ACC112 (cell line): ENCODE data around the gene KCNJ9.

ENCODE experiments used
- H2AFZ ChIP-seq: fragments of 200-600 bp; sonication (generic); one replicate; pipeline ENCODE4 v1.6.0; 2017; ENCODE audit warnings: antibody characterized with exemption, low read length; ENCODE audit not compliant: unreplicated experiment
- H3K27ac ChIP-seq: fragments of 200-600 bp; sonication (generic); 2 replicates; pipeline ENCODE4 v1.5.1; 2014; ENCODE audit warnings: low read depth, mild to moderate bottlenecking, antibody characterized with exemption, low read length, moderate library complexity
- H3K27me3 ChIP-seq: fragments of 200-600 bp; sonication (generic); 2 replicates; pipeline ENCODE4 v1.6.1; 2014; ENCODE audit warnings: mild to moderate bottlenecking, antibody characterized with exemption, low read length, moderate library complexity, mixed read lengths; ENCODE audit not compliant: insufficient read depth
- H3K36me3 ChIP-seq: fragments of 200-600 bp; sonication (generic); 2 replicates; pipeline ENCODE4 v1.6.1; 2016; ENCODE audit warnings: mild to moderate bottlenecking, antibody characterized with exemption, low read length, moderate library complexity, mixed read lengths; ENCODE audit not compliant: insufficient read depth
- H3K4me1 ChIP-seq: fragments of 200-600 bp; sonication (generic); one replicate; pipeline ENCODE4 v1.6.1; 2016; ENCODE audit warnings: low read length, mixed read lengths; ENCODE audit not compliant: insufficient read depth, unreplicated experiment, control insufficient read depth
- H3K4me3 ChIP-seq: fragments of 200-600 bp; sonication (generic); 2 replicates; pipeline ENCODE4 v1.5.1; 2014; ENCODE audit warnings: mild to moderate bottlenecking, low read depth, low read length
- H3K79me2 ChIP-seq: fragments of 200-600 bp; sonication (generic); one replicate; pipeline ENCODE4 v1.6.0; 2016; ENCODE audit warnings: low read length; ENCODE audit not compliant: control insufficient read depth, unreplicated experiment, insufficient read depth

The KCNJ9 gene

DNA sequence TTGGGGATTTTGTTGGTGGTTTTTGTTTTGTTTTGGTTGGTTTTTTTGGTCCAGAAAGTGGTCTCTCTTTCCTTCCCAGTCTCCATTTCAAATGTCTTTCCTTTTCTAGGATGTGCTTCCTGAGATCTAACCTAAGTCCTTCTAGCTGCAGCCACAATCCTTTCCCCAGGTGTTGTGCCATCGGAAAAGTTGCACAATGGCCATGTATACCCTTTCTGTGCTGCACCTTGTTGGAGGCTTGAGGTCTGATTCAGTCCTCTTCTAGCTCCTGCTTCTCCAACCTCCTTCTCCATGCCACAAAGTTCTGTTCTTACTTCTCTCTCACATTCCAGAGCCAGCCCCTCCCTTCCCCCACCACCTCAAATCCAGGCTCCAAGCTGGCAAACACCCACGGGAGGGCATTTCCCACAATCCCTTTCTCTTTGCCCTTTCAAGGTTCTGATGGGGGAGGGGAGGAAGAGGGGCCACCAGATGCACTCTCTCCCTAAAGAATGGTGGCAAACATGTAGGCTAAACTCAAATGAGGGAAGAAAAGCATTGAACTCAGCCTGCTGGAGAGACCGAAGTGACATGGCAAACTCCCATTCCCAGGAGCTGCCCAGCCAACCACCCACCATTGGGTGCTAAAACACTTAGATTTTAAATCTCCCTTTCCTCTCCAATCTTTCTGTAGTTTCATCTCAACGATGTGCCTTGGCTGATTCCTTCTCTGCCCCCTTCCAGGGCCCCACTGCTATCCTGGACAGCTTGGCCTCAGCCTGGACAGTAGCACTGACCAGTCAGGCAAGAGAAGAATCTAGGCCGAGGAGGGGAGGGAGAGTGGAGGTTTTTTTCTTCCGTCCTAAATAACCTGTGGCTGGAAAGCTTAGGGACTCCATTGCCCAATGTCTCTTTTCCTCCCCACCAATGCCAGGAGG lies 14.3 kb upstream of the KCNJ9 start:
- H3K4me1 ChIP-seq: no peaks in the 10 kb centered on the region
- H3K27ac ChIP-seq: no peak overlapping the region
- no peaks in the 10 kb centered on the region for H3K36me3 ChIP-seq
- no peak overlapping the region for H2AFZ ChIP-seq
- peaks cover 75% of the 10 kb centered on the region for H3K27me3 ChIP-seq
- no peak overlapping the region for H3K4me3 ChIP-seq
- no peaks in the 10 kb centered on the region for H3K79me2 ChIP-seq

DNA sequence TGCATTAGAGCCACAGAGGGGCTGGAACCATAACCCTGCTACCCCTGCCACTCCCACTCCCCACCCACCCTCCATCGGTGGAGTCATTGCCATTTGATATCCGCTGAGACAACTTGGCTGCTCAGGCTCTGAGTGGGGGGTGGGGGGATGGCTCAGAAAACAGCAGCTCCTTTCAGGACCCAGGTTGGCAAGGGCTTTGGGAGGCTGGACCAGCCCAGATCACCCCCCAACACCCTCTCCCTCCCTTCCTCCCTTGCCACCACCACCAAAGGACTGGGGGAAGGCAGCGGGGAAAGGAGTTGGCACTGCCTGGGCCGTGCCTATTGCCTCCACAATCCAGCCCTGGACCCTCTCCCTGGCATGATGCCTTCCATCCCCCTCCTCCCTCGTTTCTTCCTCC lies 13.1 kb upstream of the KCNJ9 start:
- H2AFZ ChIP-seq: no peak overlapping the region
- no peaks in the 10 kb centered on the region for H3K79me2 ChIP-seq
- peaks cover 69% of the 10 kb centered on the region for H3K27me3 ChIP-seq
- no peak overlapping the region for H3K27ac ChIP-seq
- no peaks in the 10 kb centered on the region for H3K4me1 ChIP-seq
- H3K36me3 ChIP-seq: no peaks in the 10 kb centered on the region
- H3K4me3 ChIP-seq: no peak overlapping the region

DNA sequence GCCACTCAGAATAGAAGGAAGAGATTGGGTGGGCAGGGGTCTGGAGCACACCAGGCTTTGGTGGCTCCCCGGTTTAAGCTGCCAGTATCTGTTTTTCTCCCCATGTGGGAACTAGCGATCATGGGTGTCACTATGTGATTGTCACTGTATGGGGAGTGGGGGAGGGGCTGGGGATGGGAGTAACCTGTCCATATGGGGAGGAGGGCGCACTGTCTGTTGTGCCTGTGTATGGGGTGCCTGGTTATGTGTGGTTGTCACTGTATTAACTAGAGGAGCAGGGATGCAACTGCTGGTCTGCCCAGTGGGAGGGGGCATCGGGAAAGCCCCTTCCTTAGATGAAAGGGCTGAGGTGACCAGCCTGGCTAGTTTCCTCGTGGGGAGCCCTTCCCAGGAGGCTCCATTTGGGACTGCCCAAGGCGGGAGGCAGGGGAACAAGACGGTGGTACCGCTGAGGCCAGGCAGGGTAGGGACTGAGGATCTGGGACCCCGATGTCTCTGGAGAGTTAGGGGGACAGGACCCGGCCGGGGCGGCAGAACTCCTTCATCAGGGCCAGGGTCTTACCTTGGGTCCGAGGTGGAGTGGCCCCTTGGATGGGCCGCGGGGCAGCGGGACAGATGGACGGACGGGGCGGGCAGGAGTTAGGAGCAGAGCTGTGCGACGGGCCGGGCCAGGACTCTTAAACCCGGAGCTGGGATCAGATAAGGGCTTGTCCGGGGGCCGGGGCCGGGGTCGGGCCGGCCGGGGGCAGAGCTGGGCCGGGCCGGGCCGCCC lies 11.7 kb upstream of the KCNJ9 start, which contains the start of gene KCNJ10:
Gene KCNJ10, minus strand, starts transcription at position 701 of the 772 bp plus-strand sequence. CDS start 27,628 bp downstream, outside the sequence.
- no peaks in the 10 kb centered on the region for H3K36me3 ChIP-seq
- peaks cover 75% of the 10 kb centered on the region for H3K27me3 ChIP-seq
- no peaks in the 10 kb centered on the region for H3K4me1 ChIP-seq
- H3K4me3 ChIP-seq: peak within 1 kb of the TSS; percentile 82
- peak within 1 kb of the TSS; percentile 86 for H2AFZ ChIP-seq
- no peak within 1 kb of the TSS for H3K27ac ChIP-seq
- H3K79me2 ChIP-seq: no peaks in the 10 kb centered on the region

DNA sequence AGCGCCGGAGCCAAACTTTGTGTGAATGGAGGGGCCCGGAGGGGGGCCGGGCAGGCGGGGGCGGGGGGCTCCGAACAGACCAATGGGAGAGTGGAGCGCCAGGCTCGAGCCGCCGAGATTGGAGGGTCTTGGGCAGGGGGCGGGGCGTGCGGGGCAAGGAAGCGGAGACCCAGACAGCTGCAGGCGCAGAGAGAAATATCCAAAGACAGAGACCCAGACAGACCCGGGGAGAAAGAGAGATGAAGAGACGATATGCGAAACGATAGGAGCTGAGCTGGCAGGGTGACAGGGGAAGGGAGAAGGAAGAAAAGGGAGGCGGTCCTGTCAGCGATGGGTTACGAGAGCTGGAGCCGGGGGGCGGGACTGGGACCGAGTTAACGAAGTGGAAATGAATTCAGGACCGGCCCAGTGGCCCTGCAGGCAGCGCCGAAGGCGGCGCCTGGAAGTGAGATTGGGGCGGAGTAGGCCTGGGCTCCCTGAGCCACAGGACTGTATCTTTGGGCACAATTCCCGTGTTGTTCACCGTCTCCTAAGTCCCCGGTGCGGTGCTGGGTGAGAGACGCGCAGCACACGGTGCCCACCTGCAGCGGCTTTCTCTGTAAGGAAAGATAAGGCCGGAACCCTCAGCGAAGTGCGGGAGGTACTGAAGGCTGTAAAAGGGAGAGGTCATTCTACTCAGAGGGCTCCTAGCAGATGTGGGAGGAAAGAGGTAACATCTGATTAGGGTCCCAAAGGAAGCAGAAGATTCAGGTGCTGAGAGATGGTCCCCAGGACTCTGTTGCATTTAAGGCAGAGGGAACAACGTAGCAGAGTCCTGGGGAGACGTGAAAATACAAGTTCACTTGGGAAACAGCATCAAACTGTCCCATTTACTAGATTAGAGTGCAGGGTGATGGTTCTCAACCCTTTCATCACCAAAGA lies 10.8 kb upstream of the KCNJ9 start:
- Histone ChIP-seq H2AFZ (peak overlapping the region; percentile 86), H3K79me2 (no peaks in the 10 kb centered on the region), H3K36me3 (no peaks in the 10 kb centered on the region), H3K27me3 (peaks cover 76% of the 10 kb centered on the region), H3K4me3 (peak overlapping the region; percentile 82), H3K4me1 (no peaks in the 10 kb centered on the region), H3K27ac (no peak overlapping the region)

DNA sequence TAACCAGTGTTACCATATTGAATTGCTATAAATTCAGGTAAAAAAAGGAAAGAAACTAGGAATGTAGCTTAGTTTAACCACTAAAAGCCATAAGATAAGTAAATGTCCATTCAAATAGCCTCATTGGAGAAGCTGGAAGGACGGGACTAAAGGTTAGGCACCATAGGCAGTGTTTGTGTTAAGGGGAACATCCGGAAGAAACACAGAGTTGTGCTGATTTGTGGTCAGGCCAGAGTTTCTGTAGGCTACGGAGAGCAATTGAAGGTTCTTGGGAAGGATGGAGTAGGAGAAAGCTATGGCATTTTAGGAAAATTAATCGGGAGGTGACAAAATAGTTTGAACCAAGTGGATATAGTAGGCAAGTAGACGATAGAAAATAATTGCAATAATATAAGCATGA lies 10.0 kb upstream of the KCNJ9 start:
- Histone ChIP-seq H3K79me2 (no peaks in the 10 kb centered on the region), H3K27me3 (peaks cover 76% of the 10 kb centered on the region), H2AFZ (no peak overlapping the region), H3K27ac (no peak overlapping the region), H3K36me3 (no peaks in the 10 kb centered on the region), H3K4me1 (no peaks in the 10 kb centered on the region), H3K4me3 (no peak overlapping the region)

DNA sequence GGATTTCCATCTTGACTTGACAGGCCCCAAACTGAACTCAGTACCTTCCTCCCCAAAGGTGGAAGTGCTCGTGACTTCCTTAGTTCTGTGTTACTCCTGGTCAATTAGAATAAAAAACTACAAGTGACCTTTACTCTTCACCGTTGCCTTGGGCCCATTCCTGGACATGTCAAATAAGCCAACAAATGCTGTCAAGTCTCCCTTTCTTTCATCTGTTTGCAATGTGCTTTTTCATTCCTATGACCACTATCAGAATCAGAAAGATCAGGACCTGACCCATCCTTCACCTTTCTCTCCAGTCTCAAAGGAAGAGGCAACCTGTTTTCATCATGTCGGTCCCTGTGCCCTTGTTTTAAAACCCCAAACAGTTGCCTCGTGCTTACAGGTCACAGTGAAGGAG lies 6.5 kb upstream of the KCNJ9 start:
- H3K27me3 ChIP-seq: peaks cover 73% of the 10 kb centered on the region
- H3K4me1 ChIP-seq: no peaks in the 10 kb centered on the region
- no peak overlapping the region for H3K4me3 ChIP-seq
- H2AFZ ChIP-seq: no peak overlapping the region
- no peaks in the 10 kb centered on the region for H3K36me3 ChIP-seq
- H3K79me2 ChIP-seq: no peaks in the 10 kb centered on the region
- H3K27ac ChIP-seq: no peak overlapping the region

DNA sequence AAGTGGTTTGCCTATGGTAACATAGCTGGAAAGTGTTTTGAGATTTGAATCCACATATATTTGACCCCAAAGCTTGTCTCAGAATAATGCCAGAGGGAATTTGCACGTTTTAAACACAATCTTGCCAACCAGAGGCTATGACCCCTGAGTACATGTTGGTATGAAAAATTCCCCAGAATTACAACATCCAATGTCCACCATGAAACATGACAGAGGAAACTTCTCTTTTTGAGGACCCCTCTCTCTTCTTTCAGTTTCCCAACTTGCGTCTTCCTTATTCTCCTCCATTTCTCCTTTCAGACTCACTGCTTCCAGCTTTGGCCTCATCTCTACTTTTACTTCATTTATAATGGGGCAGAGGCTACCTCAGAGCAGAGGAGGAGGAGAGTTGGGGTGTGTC lies 5.5 kb upstream of the KCNJ9 start:
- H2AFZ ChIP-seq: no peak overlapping the region
- H3K27ac ChIP-seq: no peak overlapping the region
- H3K36me3 ChIP-seq: no peaks in the 10 kb centered on the region
- H3K79me2 ChIP-seq: no peaks in the 10 kb centered on the region
- H3K4me3 ChIP-seq: no peak overlapping the region
- H3K4me1 ChIP-seq: peaks cover 3% of the 10 kb centered on the region
- H3K27me3 ChIP-seq: peaks cover 73% of the 10 kb centered on the region

DNA sequence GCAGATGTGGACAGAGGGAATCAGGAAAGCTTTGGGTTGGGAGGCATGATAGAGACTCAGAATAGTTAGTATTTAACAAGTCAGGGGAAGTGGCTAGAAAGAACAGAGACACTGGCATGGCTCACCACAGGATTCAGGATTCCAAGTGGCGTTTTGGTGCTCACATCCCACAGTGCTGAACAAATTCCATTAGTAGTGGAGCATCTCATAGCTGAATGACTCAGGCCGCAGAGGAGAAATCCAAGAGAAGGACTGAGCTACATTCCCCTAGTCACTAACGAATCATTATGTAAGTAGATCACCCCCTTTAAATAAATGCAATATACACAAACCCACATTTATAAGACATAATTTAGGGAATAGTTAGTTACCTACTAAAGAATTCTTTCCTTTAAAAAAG lies 5.0 kb upstream of the KCNJ9 start:
- Histone ChIP-seq H2AFZ (no peak overlapping the region), H3K27me3 (peaks cover 74% of the 10 kb centered on the region), H3K4me1 (peaks cover 7% of the 10 kb centered on the region), H3K27ac (no peak overlapping the region), H3K4me3 (no peak overlapping the region), H3K79me2 (no peaks in the 10 kb centered on the region), H3K36me3 (no peaks in the 10 kb centered on the region)

DNA sequence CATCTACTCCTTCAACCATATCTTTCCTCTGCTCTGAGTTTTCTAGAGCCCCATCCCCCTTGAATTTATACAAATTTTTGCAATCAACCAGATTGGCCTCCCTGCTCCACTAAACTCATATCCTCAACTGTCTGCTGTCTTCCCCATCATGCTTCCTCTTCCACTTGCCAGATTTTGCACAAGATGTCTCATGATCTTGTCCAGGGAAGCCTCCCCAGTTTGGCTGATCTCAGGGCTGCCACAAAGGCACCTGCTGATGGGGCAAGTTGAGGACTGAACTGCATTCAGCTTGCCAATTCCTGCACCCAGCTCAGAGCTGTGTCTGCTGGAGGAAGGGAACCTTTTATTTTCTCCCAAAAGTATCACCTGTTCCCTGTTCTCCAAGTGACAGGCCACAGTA lies 3.9 kb upstream of the KCNJ9 start:
- H3K36me3 ChIP-seq: no peaks in the 10 kb centered on the region
- no peaks in the 10 kb centered on the region for H3K79me2 ChIP-seq
- no peak overlapping the region for H2AFZ ChIP-seq
- no peak overlapping the region for H3K27ac ChIP-seq
- no peak overlapping the region for H3K4me3 ChIP-seq
- peaks cover 8% of the 10 kb centered on the region for H3K4me1 ChIP-seq
- H3K27me3 ChIP-seq: peaks cover 76% of the 10 kb centered on the region

DNA sequence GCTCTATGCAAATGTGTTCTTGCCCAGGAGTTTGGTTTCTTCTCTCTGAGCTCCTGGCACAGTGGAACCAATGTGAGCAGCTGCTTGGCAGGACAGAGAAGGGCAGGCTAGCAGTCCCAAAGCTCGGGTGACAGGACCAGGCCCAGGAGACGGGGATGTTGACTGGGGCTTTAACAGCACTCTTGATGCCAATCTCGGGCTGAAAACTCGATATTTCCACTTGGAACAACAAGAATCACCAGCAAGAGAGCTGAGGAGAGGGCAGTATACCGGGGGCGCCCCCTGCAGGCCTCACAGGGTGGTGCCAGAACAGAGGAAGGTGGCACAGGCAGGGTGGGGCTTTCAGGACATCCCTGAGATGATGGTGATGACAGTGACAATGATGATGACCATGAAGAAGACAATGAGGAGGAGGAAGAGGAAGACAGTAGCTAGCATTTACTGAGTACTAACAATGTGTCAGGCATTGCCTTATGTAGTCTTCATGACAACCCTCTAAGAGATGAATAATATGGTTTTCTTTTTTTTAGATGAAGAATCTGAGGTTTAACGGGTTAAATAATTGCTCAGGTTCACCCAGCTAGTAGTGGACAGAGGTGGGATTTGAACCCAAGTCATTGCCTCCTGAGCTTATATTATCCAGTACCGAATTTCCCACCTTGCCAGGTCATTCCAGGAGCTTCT lies 2.7 kb upstream of the KCNJ9 start:
- H3K4me1 ChIP-seq: peaks cover 8% of the 10 kb centered on the region
- peaks cover 83% of the 10 kb centered on the region for H3K27me3 ChIP-seq
- no peak overlapping the region for H3K27ac ChIP-seq
- H3K36me3 ChIP-seq: no peaks in the 10 kb centered on the region
- H2AFZ ChIP-seq: no peak overlapping the region
- H3K4me3 ChIP-seq: no peak overlapping the region
- no peaks in the 10 kb centered on the region for H3K79me2 ChIP-seq
